Gastrocnemius medialis (tissue), 4 donors: ENCODE data around the gene DDX60.
"Not testable (repeated sequence)": the region's sequence is repeated elsewhere in the genome, so short reads cannot be mapped to it uniquely, and the experiment has no call there.

Source experiments
- POLR2A ChIP-seq, 2 donors: fragments of 450-650 bp; IDR thresholded peaks; one replicate each; pipeline ENCODE4 v1.6.1; 2017; ENCODE audit warnings: antibody characterized with exemption in 2 of 2, mild to moderate bottlenecking in 2 of 2, moderate library complexity in 2 of 2
- TF ChIP-seq, protein P1 (sequence below), 5 experiments: fragments of 450-650 bp in 3 of 5; fragments of 200-600 bp in 2 of 5; sonication (generic) in 2 of 5; IDR thresholded peaks in 4 of 5; conservative IDR thresholded peaks in 1 of 5; 1 replicate in 4 of 5; 2 replicates in 1 of 5; pipeline ENCODE4 v1.5.1; 2016 to 2019; ENCODE audit warnings: antibody characterized with exemption in 5 of 5, mild to moderate bottlenecking in 3 of 5, moderate library complexity in 3 of 5

DNA sequence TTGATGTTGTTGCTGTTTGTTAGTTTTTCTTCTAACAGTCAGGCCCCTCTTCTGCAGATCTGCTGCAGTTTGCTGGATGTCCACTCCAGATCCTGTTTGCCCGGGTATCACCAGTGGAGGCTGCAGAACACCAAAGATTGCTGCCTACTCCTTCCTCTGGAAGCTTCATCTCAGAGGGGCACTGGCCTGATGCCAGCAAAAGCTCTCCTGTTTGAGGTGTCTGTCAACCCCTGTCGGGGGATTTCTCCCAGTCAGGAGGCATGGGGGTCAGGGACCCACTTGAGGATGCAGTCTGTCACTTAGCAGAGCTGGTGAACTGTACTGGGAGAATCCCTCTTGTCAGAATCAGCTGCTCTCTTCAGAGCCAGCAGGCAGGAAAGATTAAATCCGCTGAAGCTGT lies 12.0 kb upstream of the DDX60 start:
- TF ChIP-seq, protein P1, sequence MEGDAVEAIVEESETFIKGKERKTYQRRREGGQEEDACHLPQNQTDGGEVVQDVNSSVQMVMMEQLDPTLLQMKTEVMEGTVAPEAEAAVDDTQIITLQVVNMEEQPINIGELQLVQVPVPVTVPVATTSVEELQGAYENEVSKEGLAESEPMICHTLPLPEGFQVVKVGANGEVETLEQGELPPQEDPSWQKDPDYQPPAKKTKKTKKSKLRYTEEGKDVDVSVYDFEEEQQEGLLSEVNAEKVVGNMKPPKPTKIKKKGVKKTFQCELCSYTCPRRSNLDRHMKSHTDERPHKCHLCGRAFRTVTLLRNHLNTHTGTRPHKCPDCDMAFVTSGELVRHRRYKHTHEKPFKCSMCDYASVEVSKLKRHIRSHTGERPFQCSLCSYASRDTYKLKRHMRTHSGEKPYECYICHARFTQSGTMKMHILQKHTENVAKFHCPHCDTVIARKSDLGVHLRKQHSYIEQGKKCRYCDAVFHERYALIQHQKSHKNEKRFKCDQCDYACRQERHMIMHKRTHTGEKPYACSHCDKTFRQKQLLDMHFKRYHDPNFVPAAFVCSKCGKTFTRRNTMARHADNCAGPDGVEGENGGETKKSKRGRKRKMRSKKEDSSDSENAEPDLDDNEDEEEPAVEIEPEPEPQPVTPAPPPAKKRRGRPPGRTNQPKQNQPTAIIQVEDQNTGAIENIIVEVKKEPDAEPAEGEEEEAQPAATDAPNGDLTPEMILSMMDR (IDR thresholded peaks at IDR 0.05 in 4 of 5, conservative IDR thresholded peaks at IDR 0.05 in 1 of 5), result not testable (repeated sequence)
- not testable (repeated sequence) for TF ChIP-seq POLR2A (IDR thresholded peaks at IDR 0.05)
